Ammon's horn (tissue), 1 donor: Measurements from ENCODE around the gene ABL1.
A peak's percentile ranks its signal among the peaks of the same experiment; 100 is the strongest.

Experiments used
- DNase-seq: peaks from one replicate; pipeline ENCODE4 v3.0.0-alpha.2; 2016; ENCODE audit warnings: low spot score

The ABL1 gene

DNA sequence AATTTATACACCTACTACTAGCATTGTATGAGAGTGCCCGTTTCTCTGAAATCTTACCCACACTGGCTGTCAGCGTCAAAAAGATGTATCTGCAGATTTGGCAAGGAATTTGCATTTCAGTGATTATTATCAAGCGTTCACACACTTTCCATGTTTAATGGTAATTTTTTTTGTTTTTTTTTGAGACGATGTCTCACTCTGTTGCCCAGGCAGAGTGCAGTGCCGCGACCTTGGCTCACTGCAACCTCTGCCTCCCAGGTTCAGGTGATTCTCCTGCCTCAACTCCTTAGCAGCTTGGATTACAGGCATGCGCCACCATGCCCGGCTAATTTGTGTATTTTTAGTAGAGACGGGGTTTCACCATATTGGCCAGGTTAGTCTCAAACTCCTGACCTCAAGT lies 14.3 kb downstream of the ABL1 start:
- DNase-seq, result no peak

DNA sequence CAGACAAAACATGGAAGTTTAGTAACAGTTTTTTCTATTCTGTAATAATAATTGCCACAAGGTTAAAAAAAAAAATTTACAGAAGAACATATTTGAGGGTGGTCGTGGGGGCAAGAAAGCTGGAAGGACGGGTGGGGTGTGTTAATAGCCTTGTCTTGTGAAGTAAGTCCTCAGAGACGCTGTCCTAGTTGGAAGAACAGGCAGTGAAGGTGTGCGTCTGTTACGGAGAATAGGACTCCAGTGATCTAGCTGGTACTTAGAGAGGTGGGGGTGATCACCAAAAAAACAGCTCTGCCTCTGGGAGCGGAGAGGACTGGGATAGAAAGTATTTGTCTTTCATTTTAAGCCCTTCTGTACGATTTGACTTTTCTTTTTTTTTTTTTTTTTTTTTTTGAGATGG lies 17.7 kb downstream of the ABL1 start:
- no peak for DNase-seq

DNA sequence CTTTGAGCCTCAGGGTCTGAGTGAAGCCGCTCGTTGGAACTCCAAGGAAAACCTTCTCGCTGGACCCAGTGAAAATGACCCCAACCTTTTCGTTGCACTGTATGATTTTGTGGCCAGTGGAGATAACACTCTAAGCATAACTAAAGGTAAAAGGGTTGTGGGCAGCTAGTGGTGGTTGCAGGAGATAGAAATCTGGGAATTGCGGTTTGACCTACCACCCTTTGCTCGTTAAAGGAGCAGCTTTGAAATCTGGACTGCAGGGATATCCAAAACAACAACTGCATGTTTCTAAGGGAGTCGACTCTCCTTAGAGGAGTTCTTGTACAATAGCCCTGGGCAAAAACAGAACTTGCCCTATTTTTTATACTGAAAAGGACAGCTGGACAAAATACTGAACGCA lies 19.0 kb downstream of the ABL1 start:
- no peak for DNase-seq

DNA sequence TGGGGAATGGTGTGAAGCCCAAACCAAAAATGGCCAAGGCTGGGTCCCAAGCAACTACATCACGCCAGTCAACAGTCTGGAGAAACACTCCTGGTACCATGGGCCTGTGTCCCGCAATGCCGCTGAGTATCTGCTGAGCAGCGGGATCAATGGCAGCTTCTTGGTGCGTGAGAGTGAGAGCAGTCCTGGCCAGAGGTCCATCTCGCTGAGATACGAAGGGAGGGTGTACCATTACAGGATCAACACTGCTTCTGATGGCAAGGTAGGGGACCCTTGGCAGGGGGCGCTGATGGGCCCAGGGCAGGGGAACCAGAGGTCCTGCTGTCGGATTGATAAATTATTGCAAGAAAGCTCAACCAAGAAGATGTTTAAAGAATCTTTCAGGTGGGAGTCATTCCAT lies 19.8 kb downstream of the ABL1 start:
- no peak for DNase-seq

DNA sequence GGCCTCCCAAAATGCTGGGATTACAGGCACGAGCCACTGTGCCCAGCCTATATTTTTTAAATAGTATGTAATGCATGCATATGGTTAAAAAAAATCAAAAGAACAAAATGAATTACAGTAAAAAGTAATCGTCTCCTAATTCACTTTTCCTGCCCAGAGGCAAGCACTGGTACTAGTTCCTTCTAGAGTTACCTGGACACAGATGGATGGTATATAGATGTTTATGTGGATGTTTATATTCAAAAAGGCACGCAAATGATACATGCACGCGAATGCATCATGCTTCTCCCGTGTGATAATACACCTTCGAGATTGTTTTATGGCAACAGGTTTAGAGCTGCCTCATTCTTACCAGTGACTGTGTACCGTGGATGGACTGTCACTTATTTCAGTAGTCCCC lies 21.4 kb downstream of the ABL1 start:
- DNase-seq, result no peak

DNA sequence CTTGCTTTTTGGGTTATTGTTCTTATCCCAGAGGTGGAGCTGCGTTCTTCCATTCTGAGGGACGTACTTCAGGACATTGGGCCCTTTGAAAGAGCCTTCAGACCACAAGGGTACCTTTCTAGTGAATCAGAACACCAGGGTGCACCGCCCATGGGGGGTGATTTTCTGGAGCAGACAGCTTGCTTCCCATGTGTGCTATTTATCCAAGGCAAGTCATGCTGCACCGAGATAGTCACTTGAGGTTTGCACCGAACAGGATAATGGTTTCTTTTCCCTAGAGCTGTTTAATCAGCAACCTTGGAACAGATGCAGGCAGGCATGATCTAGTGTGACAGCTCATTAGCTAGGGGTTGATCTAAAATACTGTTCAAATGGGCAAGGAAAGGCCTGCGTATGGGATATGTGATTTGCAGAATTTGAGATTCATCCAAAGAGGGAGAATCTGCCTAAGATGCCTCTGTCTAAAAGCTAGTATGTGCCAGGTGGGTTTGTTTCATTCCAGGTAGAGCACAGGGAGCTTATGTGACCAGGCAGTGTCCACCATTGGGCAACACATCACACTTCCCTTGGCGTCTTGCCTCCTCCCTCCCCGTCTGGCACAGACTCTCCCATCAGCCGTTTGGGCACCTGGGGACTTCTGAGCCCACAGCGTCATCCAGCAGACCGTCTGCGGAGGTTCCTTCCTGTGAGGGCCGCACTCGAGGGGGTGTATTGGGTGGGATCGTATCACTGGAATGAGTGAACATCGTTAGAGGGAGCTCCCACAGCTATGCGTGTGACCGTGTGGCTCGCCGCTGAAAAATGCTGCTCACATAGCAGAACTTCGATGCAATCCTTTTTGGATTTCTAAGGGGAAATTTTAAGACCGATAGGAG lies 23.0 kb downstream of the ABL1 start:
- DNase-seq, result no peak

DNA sequence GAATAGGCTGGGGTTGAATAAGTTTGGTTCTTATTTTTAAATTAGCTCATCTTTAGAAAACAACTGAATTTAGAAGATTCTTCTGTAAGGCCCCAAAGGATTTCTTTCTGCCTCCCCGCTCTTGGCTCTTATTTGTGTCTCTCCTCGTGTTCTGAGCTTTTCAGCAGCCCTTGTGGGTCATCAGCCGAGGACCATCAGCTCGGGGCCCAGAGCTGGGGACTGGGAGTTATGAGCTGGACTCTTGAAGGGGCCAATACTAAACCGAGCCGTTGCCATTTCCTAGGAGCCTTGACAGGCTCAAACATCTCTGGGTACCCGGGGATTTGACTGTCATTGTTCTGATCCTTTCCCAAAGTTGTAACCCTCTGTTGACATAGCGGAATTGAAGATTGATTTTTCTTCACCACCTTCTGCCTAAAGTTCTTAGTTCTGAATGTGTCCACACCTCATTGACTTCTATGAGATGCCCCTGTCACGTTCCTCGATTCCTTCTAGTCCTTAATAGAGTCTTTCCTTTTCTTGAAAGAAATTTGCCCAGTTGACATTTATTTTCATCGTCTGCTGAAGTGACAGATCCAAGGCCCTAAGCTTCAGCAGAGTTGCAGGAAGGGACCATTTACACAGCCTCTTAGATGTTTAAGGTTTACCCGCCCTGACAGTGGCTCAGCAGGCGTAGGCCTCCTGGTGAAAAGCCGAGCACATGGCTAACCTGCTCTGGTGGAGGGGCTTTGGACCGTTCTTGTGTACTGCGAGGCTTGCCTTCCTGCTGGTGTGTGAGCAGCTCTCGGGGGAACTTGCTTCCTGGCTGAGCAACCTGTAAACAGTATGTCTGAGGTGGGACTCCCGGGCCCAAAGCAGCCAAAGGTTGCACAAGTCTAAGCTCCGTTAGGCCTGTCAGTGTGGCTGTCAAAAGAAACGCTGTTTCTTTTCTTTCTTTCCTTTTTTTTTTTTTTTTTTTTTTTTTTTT lies 24.0 kb downstream of the ABL1 start:
- no peak for DNase-seq

DNA sequence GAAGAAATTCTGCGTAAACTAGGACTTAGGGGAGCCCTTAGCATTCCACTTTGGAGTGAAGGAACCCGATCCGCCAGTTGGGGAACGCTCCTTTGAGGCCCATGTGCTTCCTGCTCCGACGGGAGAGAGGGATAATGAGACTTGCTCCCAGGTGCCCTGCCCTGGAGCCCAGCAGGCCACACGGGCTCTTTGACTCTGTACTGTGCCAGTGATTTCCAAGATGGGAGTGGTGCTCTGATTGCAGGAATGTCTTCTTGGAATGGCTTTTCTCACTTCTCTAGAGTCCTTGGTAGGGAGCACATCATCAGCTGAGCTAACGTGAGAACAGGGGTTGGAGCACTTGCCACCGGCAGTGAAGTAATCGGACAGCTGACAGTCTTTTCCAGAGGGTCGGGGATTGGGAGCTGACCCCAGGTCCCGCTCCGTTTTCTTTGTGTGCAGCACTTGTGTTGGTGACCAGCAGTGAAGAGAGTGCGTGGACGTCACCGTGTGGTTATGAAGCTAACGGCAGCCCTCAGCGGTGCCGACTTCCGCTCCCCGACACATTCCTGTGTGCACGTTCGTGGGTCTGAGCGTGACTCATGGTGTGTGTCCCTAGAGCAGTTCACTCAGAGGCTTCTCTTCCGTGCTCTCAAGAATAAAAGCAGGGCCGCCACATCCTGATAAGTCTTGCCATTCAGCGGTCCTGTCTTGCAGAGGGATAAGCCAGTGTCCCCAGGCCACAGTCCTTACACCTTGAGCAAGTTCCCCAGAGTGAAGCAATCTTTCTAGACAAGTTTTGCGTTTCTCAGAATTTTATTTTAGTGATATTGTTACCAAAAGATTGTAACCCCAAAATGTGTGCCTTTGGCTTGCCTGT lies 25.6 kb downstream of the ABL1 start:
- DNase-seq, result peak; percentile 78

DNA sequence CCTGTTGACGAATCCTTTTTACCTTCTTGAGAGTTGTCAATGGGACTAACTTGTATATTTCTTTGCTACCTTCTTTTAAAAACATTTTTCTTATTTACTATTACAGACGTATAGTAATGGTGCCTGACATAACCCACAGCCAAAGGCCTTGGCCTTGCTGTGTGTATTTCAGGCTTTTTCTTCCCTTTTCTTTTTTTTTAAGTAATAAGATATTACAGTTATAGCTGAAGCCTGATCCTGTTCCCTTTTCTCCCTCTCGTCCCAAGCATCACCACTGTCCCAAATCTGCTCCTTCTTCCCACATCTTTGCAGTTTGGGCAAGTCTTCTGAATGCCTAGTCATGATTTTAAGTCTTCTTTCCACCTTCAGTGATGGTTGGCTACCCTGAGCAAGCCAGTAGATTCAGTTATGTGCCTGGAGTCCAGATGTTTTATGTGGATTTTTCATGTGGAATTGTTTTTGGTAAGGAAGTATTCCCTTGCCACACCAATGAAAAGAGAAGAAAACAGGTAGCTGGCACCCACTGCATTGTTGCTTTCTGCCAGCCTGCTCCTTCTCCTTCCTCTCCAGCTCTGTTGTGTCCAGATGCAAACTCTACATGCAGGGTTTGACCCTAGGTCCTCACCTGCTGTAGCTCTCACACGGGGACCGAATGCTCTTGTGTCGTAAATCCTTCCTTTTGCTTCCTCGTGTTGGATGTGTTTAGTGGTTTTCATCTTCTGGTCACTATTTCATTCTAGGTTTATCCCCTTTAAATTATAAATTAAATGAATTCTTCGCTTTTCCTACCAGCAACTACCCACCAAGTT lies 26.5 kb downstream of the ABL1 start:
- no peak for DNase-seq

DNA sequence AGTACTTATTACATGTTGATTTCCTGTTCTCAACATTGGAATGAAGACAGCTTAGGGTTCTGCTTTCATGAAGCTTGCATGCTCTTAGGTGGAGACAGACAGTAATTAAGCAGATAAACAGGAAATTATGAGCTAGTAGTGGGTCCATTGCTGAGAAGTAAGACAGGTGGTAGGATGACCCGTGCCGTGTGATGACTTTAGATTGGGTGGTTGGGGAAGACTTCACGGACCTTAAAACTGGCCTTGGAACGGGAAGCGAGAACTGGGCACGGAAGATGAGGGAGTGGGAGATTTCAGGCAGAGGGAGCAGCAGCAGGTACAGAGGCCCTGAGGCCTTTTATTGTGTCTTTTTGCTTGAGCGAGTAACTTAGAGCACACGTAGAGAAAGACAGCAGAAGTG lies 27.2 kb downstream of the ABL1 start:
- DNase-seq, result no peak

DNA sequence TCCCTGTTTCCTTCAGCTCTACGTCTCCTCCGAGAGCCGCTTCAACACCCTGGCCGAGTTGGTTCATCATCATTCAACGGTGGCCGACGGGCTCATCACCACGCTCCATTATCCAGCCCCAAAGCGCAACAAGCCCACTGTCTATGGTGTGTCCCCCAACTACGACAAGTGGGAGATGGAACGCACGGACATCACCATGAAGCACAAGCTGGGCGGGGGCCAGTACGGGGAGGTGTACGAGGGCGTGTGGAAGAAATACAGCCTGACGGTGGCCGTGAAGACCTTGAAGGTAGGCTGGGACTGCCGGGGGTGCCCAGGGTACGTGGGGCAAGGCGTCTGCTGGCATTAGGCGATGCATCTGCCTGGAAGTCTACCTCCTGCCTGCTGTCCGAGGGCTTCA lies 27.7 kb downstream of the ABL1 start:
- DNase-seq, result no peak

DNA sequence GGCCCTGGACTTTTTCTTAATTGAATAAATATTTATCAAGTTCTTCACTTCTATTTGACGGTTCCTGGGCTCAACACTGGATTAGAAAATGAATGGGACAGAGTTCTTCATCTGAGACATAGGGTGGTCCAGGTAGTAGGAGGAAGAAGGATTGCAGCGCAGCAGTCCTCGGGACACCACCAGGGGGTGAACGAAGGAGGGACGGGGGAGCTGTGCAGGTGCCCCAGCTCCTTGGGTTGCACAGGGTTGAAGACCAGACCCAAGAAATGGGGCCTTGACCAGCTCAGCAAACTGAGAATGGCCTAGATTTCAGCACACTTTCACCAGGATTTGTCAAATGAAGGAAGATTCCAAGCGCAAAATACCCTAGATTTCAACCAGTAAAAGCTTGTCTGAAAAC lies 29.5 kb downstream of the ABL1 start:
- DNase-seq, result no peak

DNA sequence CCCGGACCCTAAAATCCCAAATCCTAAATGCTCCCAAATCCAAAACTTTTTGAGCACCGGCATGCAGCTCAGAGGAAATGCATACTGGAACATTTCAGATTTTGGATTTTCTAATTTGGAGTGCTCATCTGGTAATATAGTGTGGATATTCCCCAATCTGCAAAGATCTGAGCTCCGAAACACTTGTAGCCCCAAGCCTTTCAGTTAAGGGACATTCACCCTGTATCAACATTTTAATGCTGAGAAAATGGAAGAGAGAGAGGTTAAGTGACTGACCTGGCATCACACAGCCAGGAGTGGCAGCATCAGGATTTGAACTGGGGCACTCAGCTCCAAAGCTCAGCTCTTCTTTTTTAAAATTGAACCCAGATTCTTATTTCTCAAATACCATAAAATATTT lies 30.9 kb downstream of the ABL1 start:
- DNase-seq, result no peak

DNA sequence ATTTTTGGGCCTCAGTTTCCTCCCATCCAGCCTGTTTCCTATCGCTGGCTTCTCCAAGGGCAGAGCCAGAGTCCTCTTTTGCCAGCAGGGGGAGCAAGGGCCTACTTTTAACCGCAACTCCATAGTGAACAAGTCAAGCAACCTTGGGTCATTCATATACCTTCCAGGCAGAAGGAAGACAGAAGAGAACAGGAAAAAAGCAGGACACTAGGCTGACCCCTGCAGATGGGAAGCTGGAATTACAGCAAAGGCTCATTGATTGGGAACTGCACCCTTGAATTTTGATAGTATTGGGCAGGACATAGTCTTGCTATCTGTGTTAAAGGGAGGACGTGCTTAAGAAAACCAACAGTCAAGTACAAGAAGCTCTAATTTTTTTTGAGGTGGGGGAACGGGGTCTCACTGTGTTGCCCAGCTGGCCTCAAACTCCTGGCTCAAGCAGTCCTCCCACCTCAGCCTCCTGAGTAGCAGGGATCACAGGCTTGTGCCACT lies 31.5 kb downstream of the ABL1 start:
- peak; percentile 74 for DNase-seq

DNA sequence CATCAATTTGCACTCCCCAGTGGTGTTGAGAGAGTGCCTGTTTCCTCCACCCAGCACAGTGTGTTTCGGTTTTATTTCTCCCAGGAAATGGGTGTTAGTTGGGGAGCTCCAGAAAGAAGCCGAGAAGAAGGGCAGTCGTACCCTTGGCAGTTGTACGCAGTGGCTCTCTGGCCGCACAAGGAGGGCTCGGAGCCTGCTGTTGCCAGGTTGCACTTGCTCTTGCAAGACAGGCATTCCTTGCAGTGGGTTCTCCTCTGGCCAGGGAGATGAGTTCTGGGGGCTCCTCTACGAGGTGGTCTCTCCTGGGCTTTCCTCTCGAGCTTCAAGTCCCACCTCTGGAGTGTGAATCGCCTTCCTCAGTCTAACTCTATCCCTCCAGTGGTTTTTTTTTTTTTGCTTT lies 32.5 kb downstream of the ABL1 start:
- DNase-seq, result no peak

DNA sequence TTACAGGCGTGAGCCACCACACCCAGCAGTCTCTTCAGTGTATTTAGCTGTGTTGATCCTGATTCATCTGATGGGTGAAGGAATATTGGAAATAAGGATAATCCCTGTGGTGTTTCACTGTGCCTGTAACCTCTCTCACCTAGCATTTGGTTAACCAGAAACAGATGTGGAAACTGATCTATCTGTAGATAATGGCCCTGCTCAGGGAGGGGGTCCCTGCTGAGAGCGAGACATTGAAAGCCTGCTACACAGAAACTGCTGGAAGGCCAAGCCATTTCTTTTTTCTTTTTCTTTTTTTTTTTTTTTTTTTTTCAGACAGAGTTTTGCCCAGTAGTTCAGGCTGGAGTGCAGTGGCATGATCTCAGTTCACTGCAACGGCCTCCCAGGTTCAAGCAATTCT lies 33.2 kb downstream of the ABL1 start:
- DNase-seq, result no peak

DNA sequence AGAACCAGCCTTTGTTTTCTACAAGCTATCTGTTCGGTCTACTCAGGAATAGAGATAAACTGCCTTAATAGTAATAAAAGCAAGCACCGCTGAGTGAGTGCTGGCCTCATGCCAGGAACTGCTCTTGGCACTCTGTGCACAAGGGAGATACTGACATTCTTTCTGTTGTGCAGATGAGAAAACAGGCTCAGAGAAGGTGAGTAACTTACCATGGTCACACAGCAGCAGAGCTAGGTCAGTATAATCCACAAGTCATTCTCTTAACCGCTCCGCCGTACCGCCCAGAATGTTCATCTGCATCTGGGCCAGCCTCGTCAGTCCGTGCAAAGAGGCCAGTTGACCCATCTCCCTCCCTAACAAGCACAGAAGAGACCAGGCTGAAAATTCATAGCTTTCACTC lies 34.2 kb downstream of the ABL1 start:
- DNase-seq, result peak; percentile 44

DNA sequence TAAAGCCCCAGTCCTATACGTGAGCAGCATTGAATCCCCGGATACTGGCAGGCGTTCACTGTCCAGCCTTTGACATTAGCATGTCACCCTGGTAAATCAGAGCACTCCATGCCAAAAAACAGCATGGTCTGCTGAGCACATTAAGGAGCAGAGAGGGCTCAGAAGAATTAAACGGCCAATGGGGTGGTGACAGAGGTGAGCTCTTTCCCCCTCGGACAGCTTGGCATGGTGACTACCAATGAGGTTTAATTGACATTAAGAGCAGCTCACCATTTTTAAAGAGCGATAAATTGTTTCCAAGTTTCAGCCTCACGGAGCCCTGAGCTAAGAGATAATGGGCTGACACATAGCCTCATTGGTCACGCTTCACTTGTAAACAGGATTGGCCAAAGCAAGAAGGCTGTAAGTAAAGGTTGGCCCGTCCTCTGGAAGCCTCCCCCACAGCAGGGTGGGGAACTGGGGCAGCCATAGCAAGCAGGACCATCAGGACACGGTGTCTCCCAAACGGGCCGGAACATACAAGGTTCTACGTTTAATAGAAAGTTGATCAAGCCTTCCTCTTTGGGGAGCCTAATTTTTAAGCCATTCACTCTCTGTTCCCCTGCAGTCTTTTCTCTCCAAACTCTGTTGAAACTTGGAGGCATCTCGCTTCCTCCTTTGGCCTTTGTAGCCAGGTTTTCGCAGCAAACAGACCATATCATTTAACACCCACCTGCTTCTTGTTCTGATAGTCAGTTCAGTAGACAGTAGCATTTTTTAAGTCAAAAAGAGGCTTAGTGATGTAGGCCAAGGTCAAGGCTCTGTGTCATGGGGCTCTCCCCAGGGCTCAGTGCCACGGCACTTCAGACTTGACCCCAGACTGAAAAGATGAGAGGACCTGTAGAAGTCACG lies 35.7 kb downstream of the ABL1 start:
- peak; percentile 29 for DNase-seq

DNA sequence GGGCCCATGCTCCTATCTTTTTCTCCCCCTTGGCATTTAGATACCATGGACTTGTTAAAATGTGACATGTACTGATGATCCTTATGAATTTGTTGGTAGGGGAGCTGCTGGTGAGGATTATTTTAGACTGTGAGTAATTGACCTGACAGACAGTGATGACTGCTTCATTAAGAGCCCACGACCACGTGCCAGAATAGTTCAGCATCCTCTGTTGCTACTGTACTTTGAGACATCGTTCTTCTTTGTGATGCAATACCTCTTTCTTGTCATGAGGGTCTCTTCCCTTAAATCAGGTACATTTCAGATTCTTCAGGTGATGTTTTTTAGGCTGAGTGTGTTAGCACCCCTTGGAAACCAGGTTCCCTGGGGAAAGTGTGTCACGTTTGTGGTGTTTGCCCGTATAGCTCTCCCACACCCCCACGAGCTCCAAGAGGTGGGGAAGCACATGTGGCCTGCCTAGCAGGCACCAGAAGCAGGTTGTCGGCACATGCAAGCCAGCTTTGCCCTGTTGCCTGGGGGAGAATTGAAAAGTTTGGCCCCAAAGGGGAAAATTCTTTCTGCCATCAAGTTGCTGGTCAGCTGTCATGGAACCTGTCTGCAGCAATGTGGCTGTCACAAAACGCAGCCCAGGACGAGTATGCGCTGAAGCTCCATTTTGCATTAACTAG lies 36.5 kb downstream of the ABL1 start:
- no peak for DNase-seq
